ENCODE data around the gene DTNB.
A peak's percentile ranks its signal among the peaks of the same experiment; 100 is the strongest.

DTNB gene

DNA sequence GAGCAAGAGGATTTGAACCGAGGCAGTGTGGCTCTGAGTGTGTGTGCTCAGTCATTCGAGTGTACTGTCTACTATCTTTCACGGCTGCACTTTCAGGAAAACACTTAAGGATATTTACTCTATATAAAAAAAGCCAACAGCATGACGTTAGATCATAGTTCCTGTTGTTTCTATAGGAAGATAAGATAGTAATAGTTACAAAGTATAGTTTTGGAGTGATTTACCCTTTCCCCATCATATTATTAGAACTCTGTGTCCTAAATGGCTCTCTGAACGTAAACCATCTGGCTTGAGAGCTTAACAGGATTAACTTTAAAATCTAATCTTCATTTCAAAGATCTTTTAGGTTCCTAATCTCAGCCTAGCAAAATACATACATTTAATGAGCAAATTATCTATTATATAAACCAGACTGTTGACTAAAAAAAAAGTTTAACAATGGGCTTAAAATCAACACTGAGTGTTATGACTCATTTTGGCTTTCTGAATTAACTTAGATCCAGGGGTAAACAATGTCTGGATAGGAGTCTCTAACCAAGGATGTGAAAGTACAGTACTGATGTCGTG, 181.3 kb downstream of the DTNB start (continued):
- TF ChIP-seq ZNF843 (tag by site-specific recombination; IDR thresholded peaks at IDR 0.05): peak; percentile 79
- TF ChIP-seq ZNF184 (tag by site-specific recombination; IDR thresholded peaks at IDR 0.05): no peak
- TF ChIP-seq, protein P1, sequence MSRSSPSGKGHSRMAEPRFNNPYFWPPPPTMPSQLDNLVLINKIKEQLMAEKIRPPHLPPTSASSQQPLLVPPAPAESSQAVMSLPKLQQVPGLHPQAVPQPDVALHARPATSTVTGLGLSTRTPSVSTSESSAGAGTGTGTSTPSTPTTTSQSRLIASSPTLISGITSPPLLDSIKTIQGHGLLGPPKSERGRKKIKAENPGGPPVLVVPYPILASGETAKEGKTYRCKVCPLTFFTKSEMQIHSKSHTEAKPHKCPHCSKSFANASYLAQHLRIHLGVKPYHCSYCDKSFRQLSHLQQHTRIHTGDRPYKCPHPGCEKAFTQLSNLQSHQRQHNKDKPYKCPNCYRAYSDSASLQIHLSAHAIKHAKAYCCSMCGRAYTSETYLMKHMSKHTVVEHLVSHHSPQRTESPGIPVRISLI (tag by site-specific recombination; IDR thresholded peaks at IDR 0.05): peak; percentile 51; the same call in 1 of the 2 replicates
- TF ChIP-seq ZNF777 (tag by site-specific recombination; IDR thresholded peaks at IDR 0.05; ENCODE audit: borderline replicate concordance): no peak
- no peak for TF ChIP-seq ZNF473 (tag by site-specific recombination; IDR thresholded peaks at IDR 0.05)

DNA sequence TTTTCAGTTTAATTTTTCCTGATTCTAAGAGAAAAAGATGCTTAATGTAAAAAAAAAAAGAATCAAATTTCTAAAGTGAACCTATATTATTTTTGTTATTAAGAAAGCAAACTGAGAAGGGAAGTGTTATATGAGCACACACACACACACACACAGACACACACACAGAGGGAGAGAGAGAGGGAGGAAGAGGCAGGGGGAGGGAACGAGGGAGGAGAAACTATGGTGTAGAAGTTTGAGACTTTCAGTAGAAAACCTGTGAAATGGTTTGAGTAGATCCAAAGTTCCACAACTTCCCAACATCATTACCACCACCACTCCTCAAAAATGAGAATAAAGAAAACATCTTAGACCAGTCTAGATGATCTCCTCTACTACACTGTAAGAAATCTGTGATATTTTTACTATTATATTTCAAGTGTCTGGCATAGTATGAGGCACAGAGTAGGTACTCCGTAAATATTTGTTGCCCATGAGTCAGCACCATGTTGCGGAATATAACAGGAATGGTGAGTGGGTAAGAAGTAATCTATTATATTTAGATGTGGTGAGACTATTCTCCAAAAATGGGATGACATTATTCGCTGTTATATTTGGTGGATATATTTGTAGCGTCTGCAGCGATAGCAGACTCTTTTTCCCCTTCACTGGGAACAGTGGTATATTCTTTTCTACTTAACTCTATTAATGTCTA, 182.2 kb downstream of the DTNB start:
- Histone ChIP-seq H3K4me3 (ENCODE audit: low read depth, low read length) (no peak overlapping the region), H3K9me3 (ENCODE audit: control insufficient read depth, insufficient read depth, low read depth, low read length) (no peaks in the 10 kb centered on the region), H3K4me1 (ENCODE audit: control insufficient read depth, insufficient read depth, low read length) (peaks cover 25% of the 10 kb centered on the region), H3K36me3 (ENCODE audit: control insufficient read depth in 2 of 2, insufficient read depth in 1 of 2, low read length in 2 of 2) (no peaks in the 10 kb centered on the region), H3K27ac (ENCODE audit: extremely low read depth, low read depth, low read length) (no peak overlapping the region)
- ChIA-PET CTCF (no interaction called here), POLR2A (no interaction called here)
- TF ChIP-seq SCRT1 (tag by site-specific recombination; IDR thresholded peaks at IDR 0.05; ENCODE audit: borderline replicate concordance) (no peak), ZBTB17 (tag by site-specific recombination; IDR thresholded peaks at IDR 0.05) (no peak), ZNF404 (tag by site-specific recombination; IDR thresholded peaks at IDR 0.05) (no peak), ZNF341 (tag by site-specific recombination; IDR thresholded peaks at IDR 0.05; ENCODE audit: low read depth) (no peak), ZNF600 (tag by site-specific recombination; IDR thresholded peaks at IDR 0.05) (no peak), ZNF701 (tag by site-specific recombination; IDR thresholded peaks at IDR 0.05) (no peak), ZNF146 (tag by site-specific recombination; IDR thresholded peaks at IDR 0.05) (no peak), HOXD13 (CRISPR knock-in tag; IDR thresholded peaks at IDR 0.05; ENCODE audit: borderline replicate concordance) (no peak), OSR2 (tag by site-specific recombination; IDR thresholded peaks at IDR 0.05) (no peak), ZNF521 (tag by site-specific recombination; IDR thresholded peaks at IDR 0.05) (no peak), ZNF76 (tag by site-specific recombination; IDR thresholded peaks at IDR 0.05; ENCODE audit: borderline replicate concordance, low read depth) (no peak), ZNF626 (tag by site-specific recombination; IDR thresholded peaks at IDR 0.05) (no peak), SP3 (tag by site-specific recombination; IDR thresholded peaks at IDR 0.05) (no peak), ZNF664 (tag by site-specific recombination; IDR thresholded peaks at IDR 0.05) (no peak), ZXDB (tag by site-specific recombination; IDR thresholded peaks at IDR 0.05) (no peak)
- TF ChIP-seq, protein P2, sequence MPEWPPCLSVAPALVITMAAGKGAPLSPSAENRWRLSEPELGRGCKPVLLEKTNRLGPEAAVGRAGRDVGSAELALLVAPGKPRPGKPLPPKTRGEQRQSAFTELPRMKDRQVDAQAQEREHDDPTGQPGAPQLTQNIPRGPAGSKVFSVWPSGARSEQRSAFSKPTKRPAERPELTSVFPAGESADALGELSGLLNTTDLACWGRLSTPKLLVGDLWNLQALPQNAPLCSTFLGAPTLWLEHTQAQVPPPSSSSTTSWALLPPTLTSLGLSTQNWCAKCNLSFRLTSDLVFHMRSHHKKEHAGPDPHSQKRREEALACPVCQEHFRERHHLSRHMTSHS (tag by site-specific recombination; IDR thresholded peaks at IDR 0.05): no peak
- TF ChIP-seq, protein P3, sequence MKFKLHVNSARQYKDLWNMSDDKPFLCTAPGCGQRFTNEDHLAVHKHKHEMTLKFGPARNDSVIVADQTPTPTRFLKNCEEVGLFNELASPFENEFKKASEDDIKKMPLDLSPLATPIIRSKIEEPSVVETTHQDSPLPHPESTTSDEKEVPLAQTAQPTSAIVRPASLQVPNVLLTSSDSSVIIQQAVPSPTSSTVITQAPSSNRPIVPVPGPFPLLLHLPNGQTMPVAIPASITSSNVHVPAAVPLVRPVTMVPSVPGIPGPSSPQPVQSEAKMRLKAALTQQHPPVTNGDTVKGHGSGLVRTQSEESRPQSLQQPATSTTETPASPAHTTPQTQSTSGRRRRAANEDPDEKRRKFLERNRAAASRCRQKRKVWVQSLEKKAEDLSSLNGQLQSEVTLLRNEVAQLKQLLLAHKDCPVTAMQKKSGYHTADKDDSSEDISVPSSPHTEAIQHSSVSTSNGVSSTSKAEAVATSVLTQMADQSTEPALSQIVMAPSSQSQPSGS (tag by site-specific recombination; IDR thresholded peaks at IDR 0.05; ENCODE audit: low read depth): no peak
